ENCODE data around the gene TMEM45B. TPM values are rescaled to one million over a fixed set of nuclear protein-coding genes. Genes with fewer than 3 reads are reported as not detected.

The TMEM45B gene
- total RNA-seq, 1 donor from 2014 or later: 0.99 TPM

DNA sequence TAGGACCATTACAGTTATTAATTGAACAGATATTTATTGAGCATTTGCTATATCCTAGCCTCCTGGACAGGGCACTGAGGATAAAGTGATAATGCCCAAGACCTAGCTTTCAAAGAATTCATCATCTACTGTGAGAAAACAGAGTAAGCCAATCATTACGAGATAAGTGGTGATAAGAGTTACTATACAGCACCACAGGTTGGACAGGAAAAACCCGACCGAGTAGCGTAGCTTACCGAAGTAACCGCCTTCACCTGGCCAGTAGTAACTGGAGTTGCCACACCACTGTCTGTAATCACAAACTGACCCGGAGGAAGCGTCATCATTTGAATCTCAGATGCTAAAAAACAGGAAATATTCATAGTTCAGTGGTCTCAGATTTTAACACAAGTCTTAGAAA, 89.8 kb downstream of the TMEM45B start:
- DNase-seq (ENCODE audit: low read depth in 2 of 2): no peak

Other genes starting within 250 kb of the TMEM45B start
- 10.2 and 13.9 TPM in 2 replicates for gene NFRKB, start 79.7 kb downstream of the TMEM45B start, total RNA-seq
- 2.6 and 3.8 TPM in 2 replicates for gene PRDM10, start 187.0 kb downstream of the TMEM45B start, total RNA-seq

Measured in lung microvascular endothelial cell (primary cell).